ENCODE results near the gene TMEM121.

DNA sequence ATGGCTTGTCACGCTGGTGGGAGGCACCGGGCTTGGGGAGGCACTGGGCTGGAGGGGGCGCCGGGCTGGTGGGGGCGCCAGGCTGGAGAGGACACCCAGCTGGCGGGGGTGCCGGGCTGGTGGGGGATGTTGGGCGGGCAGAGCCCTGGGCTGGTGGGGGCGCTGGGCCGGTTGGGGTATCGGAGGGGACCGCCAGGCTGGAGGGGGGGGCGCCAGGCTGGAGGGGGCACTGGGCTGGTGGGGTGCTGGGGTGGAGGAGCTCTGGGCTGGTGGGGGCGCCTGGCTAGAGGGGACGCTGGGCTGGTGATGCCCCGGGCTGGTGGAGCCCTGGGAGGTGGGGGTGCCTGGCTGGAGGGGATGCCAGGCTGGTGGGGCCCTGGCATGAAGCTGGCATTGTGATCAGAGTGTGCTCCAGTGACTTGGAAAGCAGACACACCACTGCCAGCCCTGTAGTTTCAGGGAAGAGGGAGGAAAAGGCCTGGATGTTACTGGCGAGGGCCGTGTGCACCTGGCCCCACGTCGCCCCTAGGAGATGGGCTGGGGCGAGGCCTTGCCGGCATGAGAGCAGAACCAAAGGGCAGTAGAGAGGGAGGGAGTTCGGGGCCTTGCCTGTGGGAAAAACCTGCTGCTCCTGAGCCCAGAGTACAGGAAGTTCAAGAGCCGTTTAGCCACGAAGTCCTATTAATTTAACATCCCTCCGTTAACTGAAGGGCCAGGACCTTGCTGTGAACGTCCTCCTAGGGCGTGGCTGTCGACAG, 22.3 kb upstream of the TMEM121 start:
- TF ChIP-seq, protein P1, sequence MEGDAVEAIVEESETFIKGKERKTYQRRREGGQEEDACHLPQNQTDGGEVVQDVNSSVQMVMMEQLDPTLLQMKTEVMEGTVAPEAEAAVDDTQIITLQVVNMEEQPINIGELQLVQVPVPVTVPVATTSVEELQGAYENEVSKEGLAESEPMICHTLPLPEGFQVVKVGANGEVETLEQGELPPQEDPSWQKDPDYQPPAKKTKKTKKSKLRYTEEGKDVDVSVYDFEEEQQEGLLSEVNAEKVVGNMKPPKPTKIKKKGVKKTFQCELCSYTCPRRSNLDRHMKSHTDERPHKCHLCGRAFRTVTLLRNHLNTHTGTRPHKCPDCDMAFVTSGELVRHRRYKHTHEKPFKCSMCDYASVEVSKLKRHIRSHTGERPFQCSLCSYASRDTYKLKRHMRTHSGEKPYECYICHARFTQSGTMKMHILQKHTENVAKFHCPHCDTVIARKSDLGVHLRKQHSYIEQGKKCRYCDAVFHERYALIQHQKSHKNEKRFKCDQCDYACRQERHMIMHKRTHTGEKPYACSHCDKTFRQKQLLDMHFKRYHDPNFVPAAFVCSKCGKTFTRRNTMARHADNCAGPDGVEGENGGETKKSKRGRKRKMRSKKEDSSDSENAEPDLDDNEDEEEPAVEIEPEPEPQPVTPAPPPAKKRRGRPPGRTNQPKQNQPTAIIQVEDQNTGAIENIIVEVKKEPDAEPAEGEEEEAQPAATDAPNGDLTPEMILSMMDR (IDR thresholded peaks at IDR 0.05; ENCODE audit: low read depth, low read length, poor library complexity, severe bottlenecking), result no peak
- TF ChIP-seq EZH2phosphoT487 (IDR thresholded peaks at IDR 0.05; ENCODE audit: borderline replicate concordance, low read length), result no peak
